ENCODE data around the gene C1QL3. TPM values are rescaled to one million over a fixed set of nuclear protein-coding genes. Genes with fewer than 3 reads are reported as not detected.

Gene C1QL3
- total and polyA plus RNA-seq, 10 of the 15 experiments (the other 5 are each of a cell fraction or from before 2014, with no cell fraction given), result 0.03 to 1.2 (median 0.50) TPM

GRCh38 chr10:16497911-16498310 lies 23.8 kb downstream of the C1QL3 start (continued):
- TF ChIP-seq E4F1 (IDR thresholded peaks at IDR 0.05; ENCODE audit: borderline replicate concordance, partially characterized antibody) (no peak), BACH1 (IDR thresholded peaks at IDR 0.05; ENCODE audit: borderline replicate concordance) (no peak), MYB (IDR thresholded peaks at IDR 0.05; ENCODE audit: borderline replicate concordance, low read depth, low read length) (no peak), ELK1 (IDR thresholded peaks at IDR 0.05; ENCODE audit: low read depth, low read length) (no peak), SMAD1 (IDR thresholded peaks at IDR 0.05; ENCODE audit: low read depth, partially characterized antibody) (no peak), FOS (IDR thresholded peaks at IDR 0.05; ENCODE audit: borderline replicate concordance, extremely low read depth, insufficient read length) (no peak)

GRCh38 chr10:16493884-16494536 lies 27.7 kb downstream of the C1QL3 start:
- Histone ChIP-seq H4K20me1 (ENCODE audit: control insufficient read depth, insufficient read depth) (no peaks in the 10 kb centered on the region), H3K79me2 (ENCODE audit: control insufficient read depth, insufficient read depth, low read length) (no peaks in the 10 kb centered on the region)

More at GRCh38 chr10:16493884-16494536, 27.7 kb downstream of the C1QL3 start:
- H3K9ac ChIP-seq (ENCODE audit: control insufficient read depth, insufficient read depth, low read length), result no peak overlapping the region
- intact Hi-C loops (cut with micrococcal nuclease; ENCODE audit: unreplicated experiment) (no loop called here), in situ Hi-C loops (cut with MboI) (no loop called here)
- H3K36me3 ChIP-seq (ENCODE audit: control insufficient read depth in 2 of 2, insufficient read depth in 2 of 2, low read length in 1 of 2), result peaks cover 0 to 3% of the 10 kb centered on the region in 2 experiments; a peak in 2 of 4 replicates
- H3K4me2 ChIP-seq (ENCODE audit: control insufficient read depth, insufficient read depth), result no peak overlapping the region
- CTCF ChIA-PET, result no interaction called here
- FAIRE-seq, result no peak
- no peak overlapping the region for H2AFZ ChIP-seq (ENCODE audit: control insufficient read depth, low read depth, low read length)
- RAD21 ChIA-PET (ENCODE audit: unreplicated experiment), result no interaction called here
- no peak overlapping the region for H3K27ac ChIP-seq (ENCODE audit: control insufficient read depth, insufficient read depth)
- 92% methylated on average over 10 of the region's 10 CpGs for WGBS (ENCODE audit: insufficient coverage, insufficient replicate concordance, low lambda C conversion rate, missing lambda C conversion rate)
- SMC1A ChIA-PET (ENCODE audit: uncharacterized antibody, unreplicated experiment), result no interaction called here
- TF ChIP-seq NR2C1 (IDR thresholded peaks at IDR 0.05), result no peak
- no peak for TF ChIP-seq EZH2 (IDR thresholded peaks at IDR 0.05; ENCODE audit: borderline replicate concordance, control insufficient read depth, low read depth, low read length)
- TF ChIP-seq EGR1 (IDR thresholded peaks at IDR 0.05; ENCODE audit: borderline replicate concordance in 1 of 2, low read depth in 2 of 2, low read length in 2 of 2), result no peak
- TF ChIP-seq RELA (IDR thresholded peaks at IDR 0.05; ENCODE audit: borderline replicate concordance, partially characterized antibody), result no peak
- TF ChIP-seq NFYA (IDR thresholded peaks at IDR 0.05; ENCODE audit: borderline replicate concordance, low read depth, low read length), result no peak
- TF ChIP-seq IRF4 (IDR thresholded peaks at IDR 0.05; ENCODE audit: low read depth, low read length), result no peak
- TF ChIP-seq STAT3 (IDR thresholded peaks at IDR 0.05; ENCODE audit: low read depth, low read length), result no peak
- TF ChIP-seq TCF7 (IDR thresholded peaks at IDR 0.05; ENCODE audit: borderline replicate concordance), result no peak
- no peak for TF ChIP-seq SIN3A (IDR thresholded peaks at IDR 0.05; ENCODE audit: low read depth, low read length)
- TF ChIP-seq SMAD5 (IDR thresholded peaks at IDR 0.05; ENCODE audit: low read depth), result no peak
- no peak for TF ChIP-seq HDGF (IDR thresholded peaks at IDR 0.05)
- TF ChIP-seq LARP7 (IDR thresholded peaks at IDR 0.05), result no peak
- TF ChIP-seq SMARCA5 (IDR thresholded peaks at IDR 0.05), result no peak
- no peak for DNase-seq (ENCODE audit: low read depth, low spot score)
- H3K27me3 ChIP-seq (replicated peaks in 1 of 2; ENCODE audit: control insufficient read depth in 2 of 2, insufficient read depth in 2 of 2, low read length in 1 of 2), result no peaks in the 10 kb centered on the region
- H3K9me3 ChIP-seq (replicated peaks; ENCODE audit: control insufficient read depth, insufficient read depth, low read length), result no peaks in the 10 kb centered on the region
- ATAC-seq, result no peak
- no peaks in the 10 kb centered on the region for H3K4me1 ChIP-seq (ENCODE audit: control insufficient read depth, insufficient read depth, low read length)
- BruUV-seq (replicated peaks), result no TSS peak
- H3K4me3 ChIP-seq, result no peak overlapping the region
- POLR2A ChIA-PET, result no interaction called here

Data from GM12878 (cell line).